GM12873 (cell line): ENCODE results near the gene ORAI1.

Source experiments
- TF ChIP-seq, protein P1 (sequence below): IDR thresholded peaks from 2 replicates; pipeline ENCODE4 v1.5.1; 2012; ENCODE audit warnings: low read depth, mild to moderate bottlenecking, moderate library complexity, low read length, control low read depth; ENCODE audit not compliant: insufficient read depth; ENCODE audit errors: missing control alignments

Gene ORAI1

DNA sequence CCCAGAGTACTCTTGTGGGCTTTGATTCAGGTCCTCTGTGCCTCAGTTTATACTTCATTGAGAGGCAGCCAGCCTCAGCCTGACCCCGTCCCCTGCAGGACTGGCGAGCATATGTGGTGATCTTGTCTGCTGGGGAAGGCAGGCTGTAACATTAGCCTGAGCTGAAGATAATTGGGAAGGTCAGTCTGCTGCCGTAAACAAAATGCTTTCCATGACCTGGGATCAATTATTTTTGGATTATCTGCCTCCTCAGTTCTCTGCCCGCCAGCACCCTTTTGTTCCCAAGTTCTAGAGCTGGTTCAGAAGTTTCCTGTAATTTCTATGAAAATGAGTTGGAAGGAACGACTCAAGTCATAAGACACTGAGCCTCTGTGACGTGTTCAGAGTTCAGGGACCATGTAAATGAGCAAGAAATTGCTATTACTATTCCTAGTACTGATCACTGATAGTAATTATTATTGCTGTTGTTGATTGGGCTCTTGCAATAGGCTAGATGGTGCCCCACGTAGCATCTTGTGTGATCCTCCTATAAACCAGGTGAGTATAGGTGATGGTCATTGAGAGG, 4.5 kb downstream of the ORAI1 start:
- TF ChIP-seq, protein P1, sequence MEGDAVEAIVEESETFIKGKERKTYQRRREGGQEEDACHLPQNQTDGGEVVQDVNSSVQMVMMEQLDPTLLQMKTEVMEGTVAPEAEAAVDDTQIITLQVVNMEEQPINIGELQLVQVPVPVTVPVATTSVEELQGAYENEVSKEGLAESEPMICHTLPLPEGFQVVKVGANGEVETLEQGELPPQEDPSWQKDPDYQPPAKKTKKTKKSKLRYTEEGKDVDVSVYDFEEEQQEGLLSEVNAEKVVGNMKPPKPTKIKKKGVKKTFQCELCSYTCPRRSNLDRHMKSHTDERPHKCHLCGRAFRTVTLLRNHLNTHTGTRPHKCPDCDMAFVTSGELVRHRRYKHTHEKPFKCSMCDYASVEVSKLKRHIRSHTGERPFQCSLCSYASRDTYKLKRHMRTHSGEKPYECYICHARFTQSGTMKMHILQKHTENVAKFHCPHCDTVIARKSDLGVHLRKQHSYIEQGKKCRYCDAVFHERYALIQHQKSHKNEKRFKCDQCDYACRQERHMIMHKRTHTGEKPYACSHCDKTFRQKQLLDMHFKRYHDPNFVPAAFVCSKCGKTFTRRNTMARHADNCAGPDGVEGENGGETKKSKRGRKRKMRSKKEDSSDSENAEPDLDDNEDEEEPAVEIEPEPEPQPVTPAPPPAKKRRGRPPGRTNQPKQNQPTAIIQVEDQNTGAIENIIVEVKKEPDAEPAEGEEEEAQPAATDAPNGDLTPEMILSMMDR: no peak

DNA sequence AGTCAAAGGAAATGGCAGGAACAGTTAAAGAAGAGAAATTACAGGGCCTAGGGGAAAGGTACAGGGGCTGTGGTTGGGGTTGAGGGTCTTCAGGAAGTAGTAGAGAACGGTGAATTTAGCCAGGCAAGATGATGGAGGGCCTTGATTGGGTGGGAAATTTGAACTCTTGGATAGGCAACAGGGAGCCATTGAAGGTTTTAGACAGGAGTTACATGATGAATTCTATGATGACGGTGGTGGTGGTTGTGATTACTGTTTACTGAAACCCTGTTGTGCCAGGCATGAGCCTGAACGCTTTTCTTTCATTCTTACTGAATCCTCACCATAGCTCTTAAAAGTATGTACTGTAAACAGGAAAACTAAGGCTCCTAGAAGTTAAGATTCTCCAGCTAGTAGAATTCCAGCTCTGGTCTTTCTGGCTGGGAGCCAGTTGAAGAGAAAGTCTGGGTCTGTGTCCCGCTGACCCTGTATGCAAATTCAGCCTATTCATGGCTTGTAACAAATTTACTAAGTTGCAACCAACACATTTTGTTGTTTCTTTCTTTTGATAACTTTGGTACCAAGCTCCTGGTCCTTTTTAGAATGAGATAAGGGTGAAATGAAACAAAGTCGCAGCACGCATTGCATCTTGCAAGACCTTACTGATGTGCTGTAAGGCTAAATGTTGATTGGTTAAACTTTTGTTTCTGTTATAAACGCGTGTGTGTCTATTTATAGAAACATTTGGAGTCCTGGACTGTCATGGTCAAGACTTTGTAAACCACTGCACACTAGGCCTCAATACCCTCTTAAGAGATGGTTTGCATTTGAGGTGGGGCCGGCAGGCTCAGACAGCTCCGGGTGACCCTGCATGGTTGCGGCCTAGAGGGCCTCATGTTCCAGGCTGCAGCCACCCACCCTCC, 6.0 kb downstream of the ORAI1 start:
- TF ChIP-seq, protein P1: no peak

DNA sequence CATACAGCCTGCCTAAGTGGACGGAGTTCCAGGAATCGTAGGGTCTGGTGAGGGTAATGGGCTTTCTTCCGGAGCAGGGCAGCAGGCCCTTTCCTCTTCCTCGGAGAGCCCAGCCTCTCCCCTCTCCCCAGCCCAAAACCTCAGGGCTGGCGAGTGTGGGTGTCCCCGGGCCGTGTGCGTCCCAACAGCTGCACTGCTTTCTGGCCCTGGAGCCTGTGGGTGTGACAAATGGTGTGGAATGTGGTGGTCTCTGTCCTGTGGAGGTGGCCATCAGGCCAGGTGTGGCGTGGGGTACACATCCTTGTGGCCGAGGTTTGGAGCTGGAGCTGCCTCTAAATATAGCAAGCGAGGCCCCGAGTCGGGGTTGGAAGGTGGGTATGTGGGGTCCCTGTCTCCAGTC, 8.5 kb downstream of the ORAI1 start:
- TF ChIP-seq, protein P1: no peak

DNA sequence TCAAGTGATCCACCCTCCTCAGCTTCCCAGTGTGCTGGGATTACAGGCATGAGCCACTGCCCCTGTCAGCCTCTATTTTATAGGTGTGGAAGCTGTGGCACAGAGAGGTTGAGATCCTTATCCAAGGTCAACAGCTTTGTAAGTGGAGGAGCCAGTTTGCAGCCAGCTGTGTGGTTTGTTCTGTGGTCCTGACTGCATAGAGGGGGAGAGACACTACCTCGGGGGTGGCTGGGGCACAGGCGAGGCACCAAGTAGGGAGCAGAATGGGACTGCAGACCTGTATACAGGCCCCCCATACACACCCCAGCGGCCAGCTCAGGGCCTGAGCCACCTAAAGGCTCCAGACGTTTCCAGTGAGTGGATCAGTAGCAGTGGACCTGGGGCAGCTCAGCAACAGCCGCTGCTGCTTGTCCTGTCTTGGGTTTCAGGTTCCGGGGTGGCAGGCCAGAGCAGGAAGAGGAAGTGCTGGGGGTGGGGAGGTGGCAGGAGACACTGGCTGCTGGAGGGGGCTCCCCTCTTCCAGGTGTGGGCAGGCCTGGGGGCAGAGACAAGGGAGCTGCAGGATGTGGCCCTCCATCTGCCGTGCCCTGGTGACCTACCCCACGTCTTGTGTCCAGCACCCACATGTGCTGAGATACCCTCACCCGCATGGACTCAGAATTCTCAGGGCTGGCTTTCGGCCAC, 11.0 kb downstream of the ORAI1 start:
- TF ChIP-seq, protein P1: no peak

DNA sequence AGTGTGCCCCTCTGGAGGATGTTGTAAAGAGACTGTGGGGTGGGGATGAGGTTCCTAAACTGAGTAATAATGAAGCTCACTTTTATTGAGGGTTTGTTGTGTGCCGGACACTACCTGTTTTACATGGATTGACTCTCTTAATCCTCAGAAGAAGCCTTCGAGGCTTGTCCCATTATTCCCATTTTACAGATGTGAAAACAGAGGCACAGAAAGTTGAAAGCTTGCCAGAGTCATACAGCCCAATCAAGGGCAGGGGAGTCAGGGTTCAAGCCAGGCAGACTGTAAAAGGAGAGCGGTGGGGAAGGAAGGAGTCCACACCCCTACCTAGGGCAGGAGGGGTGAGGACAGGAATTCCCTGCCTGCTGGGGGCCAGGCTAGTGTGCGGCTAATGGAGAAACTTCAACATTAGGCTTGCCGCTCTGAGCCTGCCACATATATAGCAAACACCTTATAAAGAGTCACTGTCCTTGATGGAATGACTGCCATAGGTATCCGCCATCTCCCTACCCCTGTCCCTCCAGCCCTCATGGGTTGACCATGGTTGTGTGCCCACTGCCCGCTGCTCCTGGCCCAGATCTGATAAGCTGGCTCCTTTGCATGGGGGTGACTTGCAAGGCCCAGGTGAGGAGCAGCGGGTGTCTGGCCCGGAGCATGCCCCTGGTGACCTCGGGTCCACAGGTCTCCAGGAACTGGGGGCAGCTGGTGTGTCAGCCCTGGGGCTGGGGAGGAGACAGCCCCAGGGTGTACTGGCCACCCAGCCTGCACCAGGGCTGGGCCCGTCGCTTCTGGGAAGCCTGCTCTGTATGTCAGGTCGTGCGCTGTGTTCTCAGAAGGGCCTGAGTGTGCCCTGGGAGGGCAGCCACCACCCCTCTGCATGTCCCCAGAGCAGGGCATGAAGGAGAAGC, 12.2 kb downstream of the ORAI1 start:
- TF ChIP-seq, protein P1: no peak

DNA sequence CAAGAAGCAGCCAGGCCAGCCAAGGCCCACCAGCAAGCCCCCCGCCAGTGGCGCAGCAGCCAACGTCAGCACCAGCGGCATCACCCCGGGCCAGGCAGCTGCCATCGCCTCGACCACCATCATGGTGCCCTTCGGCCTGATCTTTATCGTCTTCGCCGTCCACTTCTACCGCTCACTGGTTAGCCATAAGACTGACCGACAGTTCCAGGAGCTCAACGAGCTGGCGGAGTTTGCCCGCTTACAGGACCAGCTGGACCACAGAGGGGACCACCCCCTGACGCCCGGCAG, 15.0 kb downstream of the ORAI1 start:
- TF ChIP-seq, protein P1: no peak
